Stimulated activated CD8-positive, alpha-beta memory T cell treated with anti-CD3 and anti-CD28 coated beads, Interleukin-12 subunit alpha, Interleukin-12 subunit beta, amount 100 ng/mL, for 4 hours (primary cell): ENCODE results near the gene HMCN1.

Source experiments
- DNase-seq: peaks from one replicate; pipeline ENCODE4 v3.0.0-alpha.2; 2020; ENCODE audit warnings: low read depth

Gene HMCN1

GRCh38 chr1:186033847-186034271 is 299.7 kb downstream of the HMCN1 start:
- no peak for DNase-seq

- no peak for DNase-seq
Measured at GRCh38 chr1:186042230-186042629, 308.0 kb downstream of the HMCN1 start.

- no peak for DNase-seq
Measured at GRCh38 chr1:186043296-186043695, 309.1 kb downstream of the HMCN1 start.

- no peak for DNase-seq
Measured at GRCh38 chr1:186044079-186044685, 310.0 kb downstream of the HMCN1 start.

- no peak for DNase-seq
Measured at GRCh38 chr1:186046437-186047211, 312.4 kb downstream of the HMCN1 start.

- no peak for DNase-seq
Measured at GRCh38 chr1:186050360-186050759, 316.2 kb downstream of the HMCN1 start.

- no peak for DNase-seq
Measured at GRCh38 chr1:186054003-186054402, 319.8 kb downstream of the HMCN1 start.

GRCh38 chr1:186054932-186055331 is 320.7 kb downstream of the HMCN1 start:
- DNase-seq: no peak

GRCh38 chr1:186055846-186056245 is 321.7 kb downstream of the HMCN1 start:
- DNase-seq: no peak

GRCh38 chr1:186057086-186057485 is 322.9 kb downstream of the HMCN1 start:
- DNase-seq: no peak

GRCh38 chr1:186059311-186059710 is 325.1 kb downstream of the HMCN1 start:
- DNase-seq: no peak

- no peak for DNase-seq
Measured at GRCh38 chr1:186059752-186060151, 325.6 kb downstream of the HMCN1 start.

GRCh38 chr1:186060226-186060625 is 326.0 kb downstream of the HMCN1 start:
- DNase-seq: no peak

- no peak for DNase-seq
Measured at GRCh38 chr1:186063091-186063657, 329.0 kb downstream of the HMCN1 start.

GRCh38 chr1:186066411-186066810 is 332.2 kb downstream of the HMCN1 start:
- no peak for DNase-seq

- DNase-seq: no peak
Measured at GRCh38 chr1:186073697-186074096, 339.5 kb downstream of the HMCN1 start.

GRCh38 chr1:186076006-186076405 is 341.8 kb downstream of the HMCN1 start:
- no peak for DNase-seq

GRCh38 chr1:186078245-186078644 is 344.1 kb downstream of the HMCN1 start:
- DNase-seq: no peak

- DNase-seq: no peak
Measured at GRCh38 chr1:186079084-186079684, 345.0 kb downstream of the HMCN1 start.

- no peak for DNase-seq
Measured at GRCh38 chr1:186082235-186082937, 348.2 kb downstream of the HMCN1 start.

- DNase-seq: no peak
Measured at GRCh38 chr1:186086583-186086982, 352.4 kb downstream of the HMCN1 start.

- no peak for DNase-seq
Measured at GRCh38 chr1:186089940-186090339, 355.7 kb downstream of the HMCN1 start.
